ENCODE results near the gene JARID2. TPM values are rescaled to one million over a fixed set of nuclear protein-coding genes. Genes with fewer than 3 reads are reported as not detected.

Gene JARID2
- total RNA-seq, 1 donor from 2014 or later: 12.5 TPM

- no peak for TF ChIP-seq CTCF (IDR thresholded peaks at IDR 0.05)
- Mint-ChIP-seq H3K27ac (ENCODE audit: unreplicated experiment) (no peak overlapping the region), H3K4me1 (ENCODE audit: unreplicated experiment) (peaks cover 12% of the 10 kb centered on the region), H3K4me3 (ENCODE audit: unreplicated experiment) (no peak overlapping the region), H3K9me3 (ENCODE audit: unreplicated experiment) (no peaks in the 10 kb centered on the region), H3K36me3 (ENCODE audit: unreplicated experiment) (peaks cover 22% of the 10 kb centered on the region), H3K27me3 (ENCODE audit: unreplicated experiment) (no peaks in the 10 kb centered on the region)
- no peak for DNase-seq (ENCODE audit: extremely low spot score, unreplicated experiment)
These were observed 224.9 kb downstream of the JARID2 start for GRCh38 chr6:15470746-15471145.

DNA sequence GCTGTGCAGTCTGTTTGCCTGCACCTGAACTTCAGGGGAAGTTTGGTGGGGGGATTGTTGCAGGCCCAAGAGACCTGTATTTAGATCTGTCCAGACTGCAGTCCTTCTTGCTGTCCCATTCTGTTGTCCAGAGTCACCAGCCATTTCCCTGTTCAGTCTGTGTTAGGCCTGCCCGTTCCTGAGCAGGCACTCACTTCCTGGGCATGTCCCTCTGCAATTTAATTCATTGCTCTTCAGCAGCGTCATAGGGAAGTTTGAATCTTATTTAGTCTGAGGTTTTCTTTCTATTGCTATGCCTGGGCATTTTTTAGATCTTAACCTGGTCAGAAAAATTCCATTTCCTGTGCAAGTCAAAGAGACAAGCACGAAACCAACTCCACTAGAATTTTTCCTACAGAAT is 226.8 kb downstream of the JARID2 start:
- TF ChIP-seq CTCF (IDR thresholded peaks at IDR 0.05): no peak
- Mint-ChIP-seq H3K9me3 (ENCODE audit: unreplicated experiment) (no peaks in the 10 kb centered on the region), H3K4me3 (ENCODE audit: unreplicated experiment) (no peak overlapping the region), H3K4me1 (ENCODE audit: unreplicated experiment) (peaks cover 28% of the 10 kb centered on the region), H3K36me3 (ENCODE audit: unreplicated experiment) (peaks cover 22% of the 10 kb centered on the region), H3K27me3 (ENCODE audit: unreplicated experiment) (no peaks in the 10 kb centered on the region), H3K27ac (ENCODE audit: unreplicated experiment) (no peak overlapping the region)
- DNase-seq (ENCODE audit: extremely low spot score, unreplicated experiment): no peak

DNA sequence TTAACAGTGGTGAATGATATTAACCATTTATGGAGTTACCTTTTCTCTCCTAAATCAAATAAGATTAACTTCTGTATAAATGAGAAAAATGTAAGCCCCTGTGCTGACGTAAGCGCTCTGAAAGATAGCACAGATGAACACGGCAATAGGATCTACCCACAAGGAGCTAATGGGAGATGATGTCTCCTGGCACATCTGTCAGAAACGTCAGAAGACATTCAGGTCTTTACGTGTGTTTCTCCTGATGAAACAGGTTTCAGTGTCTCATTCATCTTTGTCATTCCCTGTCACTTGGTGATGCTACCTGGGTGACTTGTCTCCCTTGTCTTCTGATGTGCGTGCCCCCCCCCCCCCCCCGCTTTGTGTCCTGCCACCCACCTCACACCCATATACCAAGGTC is 227.3 kb downstream of the JARID2 start:
- Mint-ChIP-seq H3K4me3 (ENCODE audit: unreplicated experiment) (no peak overlapping the region), H3K27me3 (ENCODE audit: unreplicated experiment) (no peaks in the 10 kb centered on the region), H3K36me3 (ENCODE audit: unreplicated experiment) (peaks cover 21% of the 10 kb centered on the region), H3K4me1 (ENCODE audit: unreplicated experiment) (peaks cover 33% of the 10 kb centered on the region), H3K9me3 (ENCODE audit: unreplicated experiment) (no peaks in the 10 kb centered on the region), H3K27ac (ENCODE audit: unreplicated experiment) (no peak overlapping the region)
- DNase-seq (ENCODE audit: extremely low spot score, unreplicated experiment): no peak
- TF ChIP-seq CTCF (IDR thresholded peaks at IDR 0.05): no peak

- Mint-ChIP-seq H3K27me3 (ENCODE audit: unreplicated experiment) (no peaks in the 10 kb centered on the region), H3K4me3 (ENCODE audit: unreplicated experiment) (no peak overlapping the region), H3K9me3 (ENCODE audit: unreplicated experiment) (no peaks in the 10 kb centered on the region), H3K36me3 (ENCODE audit: unreplicated experiment) (peaks cover 16% of the 10 kb centered on the region), H3K27ac (ENCODE audit: unreplicated experiment) (no peak overlapping the region), H3K4me1 (ENCODE audit: unreplicated experiment) (peaks cover 33% of the 10 kb centered on the region)
- no peak for TF ChIP-seq CTCF (IDR thresholded peaks at IDR 0.05)
- DNase-seq (ENCODE audit: extremely low spot score, unreplicated experiment): no peak
These were observed 227.9 kb downstream of the JARID2 start for GRCh38 chr6:15473741-15474161.

DNA sequence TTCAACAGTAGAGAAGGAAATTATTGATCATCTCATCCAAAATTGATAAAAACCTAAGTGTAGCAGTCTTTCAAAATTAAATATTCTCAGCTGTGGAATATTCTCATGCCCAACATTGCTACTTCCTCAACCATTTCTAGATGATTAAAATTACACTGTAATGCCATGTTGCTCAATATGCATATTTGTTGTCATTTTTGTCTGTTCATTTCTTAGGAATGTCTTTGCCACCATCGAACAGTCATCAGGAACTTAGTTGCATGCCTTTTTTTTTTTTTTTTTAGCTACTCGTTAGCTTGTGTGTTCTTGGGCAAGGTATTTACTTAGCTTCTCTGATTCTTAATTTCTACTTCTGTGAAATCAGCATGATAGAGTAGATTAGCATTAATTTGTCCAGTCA is 228.3 kb downstream of the JARID2 start:
- H3K36me3 Mint-ChIP-seq (ENCODE audit: unreplicated experiment): peaks cover 14% of the 10 kb centered on the region
- no peak overlapping the region for H3K27ac Mint-ChIP-seq (ENCODE audit: unreplicated experiment)
- H3K9me3 Mint-ChIP-seq (ENCODE audit: unreplicated experiment): no peaks in the 10 kb centered on the region
- peaks cover 33% of the 10 kb centered on the region for H3K4me1 Mint-ChIP-seq (ENCODE audit: unreplicated experiment)
- no peak overlapping the region for H3K4me3 Mint-ChIP-seq (ENCODE audit: unreplicated experiment)
- H3K27me3 Mint-ChIP-seq (ENCODE audit: unreplicated experiment): no peaks in the 10 kb centered on the region
- DNase-seq (ENCODE audit: extremely low spot score, unreplicated experiment): no peak
- no peak for TF ChIP-seq CTCF (IDR thresholded peaks at IDR 0.05)

All from osteocyte (in vitro differentiated cells).